AG08395 (cell line): ENCODE results near the gene GRAMD1A.
"Not testable (repeated sequence)": the region's sequence is repeated elsewhere in the genome, so short reads cannot be mapped to it uniquely, and the experiment has no call there.

Experiments
- DNase-seq: peaks from one replicate; pipeline ENCODE4 v3.0.0; 2012; ENCODE audit warnings: mixed read lengths, low spot score

Gene GRAMD1A

GRCh38 chr19:34999498-35000337 lies at the start of gene GRAMD1A:
GRAMD1A (plus strand) TSS chr19:35000323; CDS start chr19:35000479, 156 bp downstream.
- DNase-seq, result peak; percentile 97

- DNase-seq, result no peak
Observed at GRCh38 chr19:34953092-34953491, 47.0 kb upstream of the GRAMD1A start.

GRCh38 chr19:34957830-34958751 lies 42.0 kb upstream of the GRAMD1A start:
- DNase-seq, result no peak

GRCh38 chr19:34959021-34959420 lies 41.1 kb upstream of the GRAMD1A start:
- no peak for DNase-seq

- peak; percentile 52 for DNase-seq
Observed at GRCh38 chr19:34960103-34960805, 39.9 kb upstream of the GRAMD1A start.

- no peak for DNase-seq
Observed at GRCh38 chr19:34960940-34961679, 39.0 kb upstream of the GRAMD1A start.

GRCh38 chr19:34961775-34962686 lies 38.1 kb upstream of the GRAMD1A start:
- no peak for DNase-seq

- peak; percentile 12 for DNase-seq
Observed at GRCh38 chr19:34962687-34963572, 37.2 kb upstream of the GRAMD1A start.

- DNase-seq, result peak; percentile 83
Observed at GRCh38 chr19:34963573-34964406, 36.3 kb upstream of the GRAMD1A start, which contains the start of gene ZNF792. ZNF792 (minus strand) TSS chr19:34964229; CDS start chr19:34963662, 567 bp downstream.

GRCh38 chr19:34964598-34964997 lies 35.5 kb upstream of the GRAMD1A start:
- no peak for DNase-seq

- DNase-seq, result not testable (repeated sequence)
Observed at GRCh38 chr19:34965505-34965904, 34.6 kb upstream of the GRAMD1A start.

- DNase-seq, result no peak
Observed at GRCh38 chr19:34967551-34967950, 32.6 kb upstream of the GRAMD1A start.

- DNase-seq, result no peak
Observed at GRCh38 chr19:34969721-34970120, 30.4 kb upstream of the GRAMD1A start.

- DNase-seq, result not testable (repeated sequence)
Observed at GRCh38 chr19:34970185-34970780, 29.8 kb upstream of the GRAMD1A start.

- no peak for DNase-seq
Observed at GRCh38 chr19:34972163-34972705, 27.9 kb upstream of the GRAMD1A start.

- DNase-seq, result no peak
Observed at GRCh38 chr19:34974646-34975045, 25.5 kb upstream of the GRAMD1A start.

GRCh38 chr19:34975056-34975455 lies 25.1 kb upstream of the GRAMD1A start:
- DNase-seq, result no peak

GRCh38 chr19:34976611-34977010 lies 23.5 kb upstream of the GRAMD1A start:
- no peak for DNase-seq
